Left lung (tissue), 10 donors: Measurements from ENCODE around the gene NECAB2. TPM values are rescaled to one million over a fixed set of nuclear protein-coding genes. Genes with fewer than 3 reads are reported as not detected.

Source experiments
- ATAC-seq: fragments of 200-7000 bp; cut with Tn5 transposase; one replicate; pipeline ENCODE4 v1.9.1; 2020; ENCODE audit warnings: moderate library complexity
- DNase-seq, 4 donors: peaks; one replicate each; pipeline ENCODE4 v3.0.0-alpha.2; 2013 to 2020
- H3K27ac ChIP-seq, 2 donors: fragments of 200-600 bp; sonication (generic) in 1 of 2; one replicate each; pipeline versions ENCODE4 v1.5.0 to v1.8.0; 2020 to 2021
- H3K27me3 ChIP-seq, 2 donors: fragments of 200-600 bp; sonication (generic) in 1 of 2; one replicate each; pipeline versions ENCODE4 v1.5.0 to v1.8.0; 2020 to 2021
- H3K36me3 ChIP-seq, 2 donors: fragments of 200-600 bp; sonication (generic) in 1 of 2; one replicate each; pipeline versions ENCODE4 v1.5.0 to v1.8.0; 2020 to 2021
- H3K4me1 ChIP-seq, 2 donors: fragments of 200-600 bp; one replicate each; pipeline ENCODE4 v1.8.0; 2021
- H3K4me3 ChIP-seq, 2 donors: fragments of 200-600 bp; sonication (generic) in 1 of 2; one replicate each; pipeline versions ENCODE4 v1.5.0 to v1.8.0; 2020 to 2021; ENCODE audit warnings: mild to moderate bottlenecking in 1 of 2
- H3K9me3 ChIP-seq, 2 donors: fragments of 200-600 bp; sonication (generic) in 1 of 2; one replicate each; pipeline versions ENCODE4 v1.5.0 to v1.8.0; 2020 to 2021
- CTCF ChIP-seq, 2 donors: fragments of 200-600 bp; sonication (generic) in 1 of 2; IDR thresholded peaks; one replicate each; pipeline versions ENCODE4 v1.5.0 to v1.8.0; 2021; ENCODE audit warnings: antibody characterized with exemption in 2 of 2
- intact Hi-C, 2 donors: fragments of 100-400 bp; cut with DNase I; formaldehyde crosslinking; loops; one replicate each; pipeline versions ENCODE4 v1.11.2 to v1.14.2; 2022
- polyA plus RNA-seq, 6 donors: library from polyadenylated mRNA; unstranded; fragments of 120-200 nt; gene quantifications; one replicate each; pipeline ENCODE4 v1.2.1, GENCODE V29; 2013; ENCODE audit not compliant: insufficient read length in 6 of 6
- total RNA-seq, 2 donors: library from RNA; stranded (reverse); fragmentation: NEBNext Ultra II Directional; extraction: Animal tissue kit (Norgen Biotek cat#: 25700); gene quantifications; one replicate each; pipeline ENCODE4 v1.2.1, GENCODE V29; 2021
- donor health status: DM: no; HTN: yes; CAD: no.
- donor health status: DM: no; HTN: no; CAD: no.

The NECAB2 gene
- total and polyA plus RNA-seq, 8 donors = 0.17 to 0.79 (median 0.42) TPM

DNA sequence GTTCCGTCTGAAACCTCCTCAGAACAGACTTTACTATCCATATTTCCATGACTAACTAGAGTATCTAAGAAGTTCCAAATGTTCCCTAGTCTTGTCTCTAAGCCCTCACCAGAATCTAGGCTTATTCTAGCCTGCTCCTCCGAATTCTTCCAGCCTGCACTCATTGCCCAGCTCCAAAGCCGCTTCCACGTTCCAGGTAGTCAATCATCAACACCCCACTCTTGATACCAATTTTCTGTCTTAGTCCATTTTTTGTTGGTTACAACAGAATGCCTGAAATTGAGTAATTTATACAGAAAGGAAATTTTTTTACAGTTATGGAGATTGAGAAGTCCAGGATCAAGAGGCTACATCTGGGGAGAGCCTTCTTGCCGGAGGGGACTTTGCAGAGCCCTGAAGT is 53.4 kb downstream of the NECAB2 start:
- intact Hi-C loops = no loop called here
- Histone ChIP-seq H3K9me3 (peaks cover 0 to 9% of the 10 kb centered on the region in 2 donors), H3K36me3 (no peaks in the 10 kb centered on the region), H3K27me3 (peaks cover 0 to 76% of the 10 kb centered on the region in 2 donors), H3K27ac (no peak overlapping the region), H3K4me1 (no peaks in the 10 kb centered on the region), H3K4me3 (no peak overlapping the region)
- TF ChIP-seq CTCF (IDR thresholded peaks at IDR 0.05) = no peak
- ATAC-seq = no peak
- DNase-seq = peak in 1 of 4 donors; percentile 14

DNA sequence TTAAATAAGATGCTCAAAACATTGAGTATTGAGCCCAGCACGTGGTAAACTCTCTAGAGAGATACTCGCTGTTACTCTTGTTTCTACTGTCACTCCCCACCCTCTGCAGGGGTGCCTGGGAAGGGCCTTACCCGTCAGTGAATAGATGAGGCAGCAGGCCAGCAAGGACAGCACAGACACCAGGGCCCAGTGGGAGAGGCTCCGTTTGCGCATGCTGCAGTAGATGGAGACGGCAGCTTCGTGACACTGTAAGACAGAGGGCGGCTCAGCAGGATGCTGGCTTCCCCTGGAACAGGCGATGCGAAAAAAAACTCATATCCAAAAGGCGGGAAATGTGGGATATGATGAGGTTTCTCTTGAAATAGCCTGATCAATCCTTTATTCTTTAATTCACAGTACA is 54.6 kb downstream of the NECAB2 start:
- no peak for TF ChIP-seq CTCF (IDR thresholded peaks at IDR 0.05)
- ATAC-seq (no peak), DNase-seq (peak in 1 of 4 donors; percentile 58)
- Histone ChIP-seq H3K27ac (no peak overlapping the region), H3K9me3 (peaks cover 0 to 9% of the 10 kb centered on the region in 2 donors), H3K36me3 (no peaks in the 10 kb centered on the region), H3K4me1 (no peaks in the 10 kb centered on the region), H3K4me3 (no peak overlapping the region), H3K27me3 (peaks cover 0 to 80% of the 10 kb centered on the region in 2 donors)
- intact Hi-C loops = no loop called here

DNA sequence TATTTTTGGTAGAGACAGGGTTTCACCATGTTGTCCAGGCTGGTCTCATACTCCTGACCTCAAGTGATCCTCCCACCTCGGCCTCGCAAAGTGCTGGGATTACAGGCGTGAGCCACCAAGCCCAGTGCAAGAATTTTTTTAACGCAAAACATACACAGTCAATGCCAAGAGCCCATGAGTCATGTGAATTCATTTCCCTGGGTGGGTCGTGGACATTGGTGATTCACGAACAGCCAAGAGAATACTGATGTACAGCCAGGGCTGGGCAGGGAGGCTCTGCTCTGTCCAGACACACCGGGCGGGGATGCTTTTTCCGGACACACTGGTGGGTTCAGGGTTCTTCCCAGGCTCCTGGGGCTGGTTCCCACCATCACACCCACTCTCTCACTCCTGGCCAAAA is 56.8 kb downstream of the NECAB2 start:
- intact Hi-C loops = no loop called here
- ATAC-seq (no peak), DNase-seq (no peak)
- H3K4me1 ChIP-seq = no peaks in the 10 kb centered on the region
- H3K36me3 ChIP-seq = no peaks in the 10 kb centered on the region
- TF ChIP-seq CTCF (IDR thresholded peaks at IDR 0.05) = no peak
- H3K27ac ChIP-seq = no peak overlapping the region
- peaks cover 0 to 9% of the 10 kb centered on the region in 2 donors for H3K9me3 ChIP-seq
- H3K27me3 ChIP-seq = peaks cover 0 to 74% of the 10 kb centered on the region in 2 donors
- H3K4me3 ChIP-seq = no peak overlapping the region

- Histone ChIP-seq H3K27me3 (peaks cover 0 to 84% of the 10 kb centered on the region in 2 donors), H3K4me1 (no peaks in the 10 kb centered on the region), H3K9me3 (peaks cover 0 to 4% of the 10 kb centered on the region in 2 donors), H3K27ac (no peak overlapping the region), H3K4me3 (no peak overlapping the region), H3K36me3 (no peaks in the 10 kb centered on the region)
- intact Hi-C loops = no loop called here
- DNase-seq = no peak
- no peak for TF ChIP-seq CTCF (IDR thresholded peaks at IDR 0.05)
- ATAC-seq = no peak
These were observed 58.6 kb downstream of the NECAB2 start for GRCh38 chr16:84026606-84027005.

GRCh38 chr16:84027625-84028024 is 59.6 kb downstream of the NECAB2 start:
- Histone ChIP-seq H3K4me3 (no peak overlapping the region), H3K27me3 (peaks cover 0 to 83% of the 10 kb centered on the region in 2 donors), H3K27ac (no peak overlapping the region), H3K36me3 (no peaks in the 10 kb centered on the region), H3K9me3 (no peaks in the 10 kb centered on the region), H3K4me1 (no peaks in the 10 kb centered on the region)
- TF ChIP-seq CTCF (IDR thresholded peaks at IDR 0.05) = no peak
- DNase-seq = peak in 1 of 4 donors; percentile 56
- intact Hi-C loops = no loop called here
- no peak for ATAC-seq
